Right ventricle myocardium inferior (tissue), 1 donor: ENCODE results near the gene HILPDA. TPM values are rescaled to one million over a fixed set of nuclear protein-coding genes. Genes with fewer than 3 reads are reported as not detected.

ENCODE experiments used
- ATAC-seq: fragments of 200-7000 bp; cut with Tn5 transposase; one replicate; pipeline ENCODE4 v1.9.1; 2020; ENCODE audit warnings: mild to moderate bottlenecking, moderate library complexity
- DNase-seq: peaks from one replicate; pipeline ENCODE4 v3.0.0; 2021; ENCODE audit errors: missing footprints
- intact Hi-C: fragments of 100-400 bp; cut with DNase I; formaldehyde crosslinking; loops from one replicate; pipeline ENCODE4 v1.11.0; 2022
- long read RNA-seq: library from polyadenylated mRNA; unstranded; transcript quantifications from one replicate; pipeline ENCODE4 v2.0.0, GENCODE V29; 2021
- total RNA-seq: library from RNA; stranded (reverse); fragmentation: NEBNext Ultra II Directional; extraction: Animal tissue kit (Norgen Biotek cat#: 25700); gene quantifications from one replicate; pipeline ENCODE4 v1.2.1, GENCODE V29; 2021
- donor health status: DM: no; HTN: yes; CAD: no; lungs with severe emphysema.

HILPDA gene, protein sequence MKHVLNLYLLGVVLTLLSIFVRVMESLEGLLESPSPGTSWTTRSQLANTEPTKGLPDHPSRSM
- total RNA-seq: 5.9 TPM
- long read RNA-seq, transcript HILPDA-201 (2 exons, 1,349 nt): major isoform, 11 of 13 reads
- long read RNA-seq, partial matches to known transcripts: 0 of 13 reads
- long read RNA-seq, other reads (novel, unspliced or antisense): 0 of 13 reads

DNA sequence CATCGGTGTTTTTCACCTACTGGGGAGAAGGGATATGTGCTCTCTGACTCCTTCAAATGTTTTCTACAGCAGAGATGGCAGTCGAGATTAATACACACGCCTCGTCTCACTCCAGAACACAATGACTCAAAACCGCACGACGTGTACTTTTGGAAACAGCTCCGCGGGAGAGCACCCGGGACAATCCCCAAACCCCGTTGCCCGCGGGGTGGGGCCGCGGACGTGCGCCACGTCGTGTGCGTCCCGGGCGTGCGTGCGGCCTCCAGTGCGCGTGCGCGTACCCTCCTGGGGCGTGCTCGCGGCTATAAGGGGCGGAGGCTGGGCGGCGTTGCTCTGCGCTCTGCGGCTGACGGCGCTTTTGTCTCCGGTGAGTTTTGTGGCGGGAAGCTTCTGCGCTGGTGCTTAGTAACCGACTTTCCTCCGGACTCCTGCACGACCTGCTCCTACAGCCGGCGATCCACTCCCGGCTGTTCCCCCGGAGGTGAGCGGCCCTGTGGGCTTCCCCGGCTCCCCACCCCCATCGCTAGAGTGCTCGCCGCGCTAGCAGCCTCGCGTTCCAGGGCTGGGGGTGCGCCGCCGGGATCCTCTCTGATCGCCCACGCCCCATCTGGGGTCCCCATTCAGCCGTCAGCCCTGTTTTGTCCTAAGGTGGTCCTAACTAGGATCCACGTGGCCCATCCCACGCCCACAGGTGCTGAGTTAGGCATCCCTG is at the start of gene HILPDA:
Gene HILPDA (plus strand): TSS at position 336 of the 712 bp plus-strand sequence. CDS start 1,391 bp downstream, outside the sequence.
- DNase-seq: peak; percentile 98
- intact Hi-C loops: no loop called here
- ATAC-seq: peak; percentile 96

DNA sequence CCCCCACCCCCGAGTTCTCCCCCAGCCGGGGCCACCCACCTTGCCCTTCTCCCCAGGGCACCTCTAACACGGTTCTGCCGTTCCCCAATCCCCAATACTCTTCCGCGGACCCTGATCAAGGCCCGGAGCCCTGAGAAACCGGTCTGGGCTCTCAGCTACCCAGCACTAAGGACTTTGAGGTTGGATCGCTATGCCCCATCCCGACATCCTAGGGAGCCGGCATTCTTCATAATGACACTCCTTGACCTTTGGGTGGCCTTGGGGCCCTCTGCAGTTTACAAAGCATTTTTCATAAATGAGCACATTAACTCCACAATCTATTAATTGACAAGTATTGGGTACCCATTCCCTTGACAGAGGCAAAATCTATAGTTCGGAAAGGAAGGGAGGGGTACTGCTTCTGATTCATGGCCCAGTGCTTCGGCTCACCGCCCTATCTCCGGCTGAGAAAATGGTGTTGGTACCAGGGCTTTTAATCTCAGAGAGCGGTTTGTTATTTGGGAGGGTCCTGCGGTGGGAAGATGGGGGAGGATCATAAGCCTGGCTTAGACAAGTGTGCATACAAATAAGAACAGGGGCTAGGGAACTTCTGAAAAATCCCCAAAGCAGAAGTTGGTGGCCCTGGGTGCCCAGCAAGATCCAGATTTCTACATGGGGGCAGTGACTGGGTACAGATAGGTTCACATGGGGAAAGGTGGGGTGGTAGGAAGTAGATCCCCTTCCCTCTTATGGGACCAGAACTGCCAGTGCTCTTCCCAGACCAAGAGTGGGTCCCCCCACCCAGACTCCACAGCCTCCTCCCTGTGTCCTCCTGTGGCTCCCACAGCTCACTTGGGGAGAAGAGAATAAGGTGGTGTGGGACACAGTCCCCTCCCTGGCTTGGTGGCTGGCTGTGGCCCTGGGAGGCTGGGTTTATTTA is 49.1 kb upstream of the HILPDA start:
- DNase-seq: no peak
- intact Hi-C loops: no loop called here
- no peak for ATAC-seq

DNA sequence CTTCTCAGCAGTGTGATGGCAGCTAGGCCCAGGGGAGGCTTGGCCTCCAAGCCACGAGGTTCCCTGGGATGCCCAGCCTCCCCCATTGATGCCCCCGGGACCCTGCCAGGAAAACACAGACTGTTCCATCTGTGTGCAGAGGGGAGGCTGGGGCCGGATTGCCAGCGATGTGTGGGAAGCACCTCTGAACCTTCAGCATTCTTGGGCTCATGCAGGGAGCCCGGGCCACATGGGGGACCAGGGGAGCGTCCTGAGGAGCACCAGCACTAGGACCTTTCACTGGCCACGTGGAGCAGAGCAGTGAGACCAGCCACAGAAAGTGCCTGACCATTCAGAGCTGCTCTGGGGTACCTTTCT is 48.5 kb upstream of the HILPDA start:
- no peak for DNase-seq
- intact Hi-C loops: no loop called here
- ATAC-seq: no peak

DNA sequence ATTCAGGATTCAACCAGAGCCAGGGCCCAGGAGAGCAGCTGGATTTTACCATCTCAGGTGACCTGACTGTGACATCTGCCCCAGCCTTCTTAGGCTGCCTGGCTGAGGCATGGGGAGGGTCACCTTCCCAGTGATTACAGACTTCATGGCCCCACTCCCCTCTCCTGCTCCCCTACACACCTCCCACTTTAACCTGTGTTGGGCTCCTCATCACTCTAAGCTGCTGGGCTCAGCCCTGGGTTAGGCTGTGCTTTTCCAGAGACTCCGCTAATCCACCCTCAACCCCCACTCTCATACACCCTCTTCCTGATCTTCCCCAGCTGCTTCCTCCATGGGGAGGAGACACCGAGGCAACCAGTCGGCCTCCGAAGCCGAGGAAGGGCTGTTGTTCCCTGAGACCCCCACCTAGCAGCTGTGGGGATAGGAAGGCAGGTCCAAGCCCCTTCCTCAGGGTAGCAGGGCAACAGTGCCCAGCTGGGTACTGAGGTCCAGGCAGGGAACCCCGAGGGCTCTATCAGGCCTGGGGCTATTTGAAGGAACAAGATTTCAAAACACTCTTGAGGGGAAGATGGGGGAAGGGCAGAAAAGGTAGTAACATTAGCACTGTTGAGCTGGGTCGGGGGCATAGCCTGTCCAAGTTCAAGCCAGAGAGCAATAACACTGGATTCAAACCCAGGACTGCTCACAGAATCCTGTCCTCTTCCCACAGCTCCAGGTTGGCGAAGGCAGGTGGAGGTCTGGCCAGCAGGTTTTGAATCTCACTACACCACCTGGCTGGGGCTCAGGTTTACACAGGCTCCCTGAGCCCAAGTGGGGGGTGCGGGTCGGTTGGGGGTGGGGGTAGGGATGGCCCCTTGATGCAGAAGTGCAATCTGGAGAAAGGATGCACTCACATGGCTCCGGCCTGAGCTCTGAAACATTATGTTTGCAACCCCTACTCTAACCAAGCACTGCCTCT is 47.6 kb upstream of the HILPDA start:
- DNase-seq (no peak), ATAC-seq (no peak)
- intact Hi-C loops: no loop called here

DNA sequence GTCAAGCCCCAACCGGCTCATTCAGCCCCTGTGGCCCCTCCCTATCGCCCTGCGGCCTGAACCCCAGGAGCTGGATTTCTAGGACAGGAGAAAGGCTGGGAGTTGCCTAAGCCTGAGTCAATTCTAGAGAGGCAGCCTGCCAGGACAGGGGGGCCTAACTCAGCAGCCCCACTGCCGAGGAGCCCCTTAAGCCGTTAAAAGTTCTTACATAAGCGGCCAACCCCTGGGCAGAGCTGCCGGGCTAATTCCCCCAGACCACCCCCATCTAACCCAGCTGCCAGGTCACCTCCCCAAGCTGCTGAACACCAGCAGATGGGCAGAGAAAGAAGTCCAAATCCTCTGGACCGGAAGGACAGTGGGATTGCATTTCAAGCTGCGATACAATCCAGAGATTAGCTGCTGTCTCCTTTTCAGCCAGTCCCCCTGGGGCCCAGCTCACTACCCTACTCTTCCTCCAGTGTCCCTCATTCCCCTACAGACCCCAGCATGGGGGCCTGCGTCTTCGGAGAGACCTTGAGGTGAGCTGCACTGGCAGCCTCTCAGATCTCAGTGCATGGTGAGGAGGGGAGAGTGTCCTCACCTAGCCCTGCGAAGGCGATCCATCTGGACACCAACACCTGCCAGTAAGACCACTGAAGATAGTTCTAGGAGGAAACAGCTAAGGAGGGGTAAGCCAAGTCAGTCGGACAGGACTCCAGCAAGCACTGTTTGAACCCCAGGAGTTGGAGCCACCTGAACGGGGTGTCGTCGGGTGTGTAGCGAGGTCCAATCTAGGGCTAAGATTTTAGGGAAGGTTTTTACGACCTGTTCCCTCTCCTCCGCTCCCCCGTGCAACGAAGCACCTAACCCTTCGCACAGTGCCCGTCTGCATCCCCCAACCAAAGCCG is 46.7 kb upstream of the HILPDA start:
- intact Hi-C loops: no loop called here
- no peak for DNase-seq
- no peak for ATAC-seq

DNA sequence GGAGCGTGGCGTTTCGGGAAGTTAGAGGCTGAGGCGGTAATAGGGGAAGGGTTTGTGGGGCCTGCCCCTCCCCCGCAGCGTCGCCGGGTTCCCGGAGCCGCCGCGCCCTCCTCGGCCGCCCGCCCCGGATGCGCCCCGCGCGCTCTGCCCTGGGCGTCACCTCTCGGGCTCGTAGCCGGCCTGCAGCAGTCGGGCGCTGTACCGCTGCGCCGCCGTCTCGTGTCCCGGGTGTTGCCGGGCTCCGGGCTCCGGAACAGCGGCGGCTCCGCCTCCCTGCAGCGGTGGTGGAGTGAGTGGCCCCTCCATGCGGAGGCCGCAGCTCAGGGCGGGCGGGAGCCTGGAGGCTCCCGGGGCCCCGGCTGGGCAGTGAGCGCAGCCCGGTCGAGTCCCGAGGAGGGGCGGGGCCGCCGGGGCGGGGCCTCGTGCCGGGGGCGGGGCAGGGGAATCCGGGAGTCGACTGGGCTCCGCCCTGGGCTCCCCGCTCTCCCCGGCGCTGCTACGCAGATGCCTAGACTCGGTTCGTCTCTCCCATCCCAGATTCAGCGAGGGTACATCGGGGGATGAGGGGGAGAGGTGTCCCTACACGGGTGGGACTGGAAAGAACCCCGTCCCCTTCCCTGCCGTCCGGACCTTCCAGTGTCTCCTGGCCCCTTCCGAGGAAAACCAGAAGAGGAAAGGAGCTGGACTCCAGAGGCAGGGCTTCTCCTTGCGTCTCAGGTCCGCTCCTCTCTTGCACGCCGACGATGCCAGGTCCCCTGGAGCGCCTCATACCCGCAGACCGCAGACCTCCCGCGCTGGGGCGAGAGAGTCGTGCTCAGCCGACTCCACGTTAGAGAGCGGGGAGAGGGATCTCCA is 45.9 kb upstream of the HILPDA start, which contains the start of gene IMPDH1:
Gene IMPDH1 (minus strand): TSS at position 387 of the 855 bp plus-strand sequence. CDS start 81 bp downstream, at position 306.
- DNase-seq (peak; percentile 95), ATAC-seq (peak; percentile 95)
- intact Hi-C loops: loop anchor here (1.0 kb wide), 1 partner anchor 44 kb away; no protein-coding TSS in a partner anchor

DNA sequence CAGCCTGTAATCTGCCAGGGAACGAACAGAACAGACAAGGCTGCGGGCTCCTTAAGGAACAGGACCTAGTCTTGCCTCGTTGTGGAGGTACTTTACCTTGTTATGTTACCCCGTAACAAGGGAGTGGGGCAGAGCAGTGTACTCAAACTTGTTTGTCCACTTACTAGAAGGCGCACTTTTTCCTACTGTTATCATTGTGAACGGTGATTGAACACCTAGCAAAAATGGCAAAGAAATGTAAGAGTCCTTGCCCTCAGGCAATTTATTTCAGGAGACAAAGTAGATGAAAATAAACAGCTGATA is 45.3 kb upstream of the HILPDA start:
- DNase-seq (no peak), ATAC-seq (no peak)
- intact Hi-C loops: loop anchor here (1.0 kb wide), 1 partner anchor 44 kb away; no protein-coding TSS in a partner anchor

DNA sequence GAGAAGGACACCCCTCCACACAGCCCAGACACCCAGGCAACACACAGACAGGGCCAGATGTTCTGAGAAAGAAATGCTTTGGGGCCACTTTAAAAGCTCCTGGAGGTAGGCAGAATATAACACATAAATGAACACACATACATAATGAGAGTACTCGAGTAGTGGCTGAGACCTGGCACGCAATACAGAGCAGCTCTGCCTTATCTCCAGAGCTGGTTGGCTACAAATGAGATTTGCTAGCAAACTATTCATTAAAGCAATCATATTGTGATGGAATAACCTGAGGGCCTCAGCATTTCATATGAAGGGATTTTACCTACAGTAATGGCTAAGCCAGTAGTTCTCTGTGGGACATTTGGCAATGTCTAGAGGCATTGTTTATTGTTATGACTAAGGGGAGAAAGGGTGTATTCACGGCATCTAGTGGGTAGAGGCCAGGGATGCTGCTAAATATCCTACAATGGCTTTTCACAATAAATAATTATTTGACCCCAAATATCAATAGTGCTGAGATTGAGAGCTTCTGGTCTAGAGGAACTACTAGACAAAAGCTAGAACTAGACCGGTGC is 40.4 kb upstream of the HILPDA start:
- no peak for ATAC-seq
- no peak for DNase-seq
- intact Hi-C loops: no loop called here

DNA sequence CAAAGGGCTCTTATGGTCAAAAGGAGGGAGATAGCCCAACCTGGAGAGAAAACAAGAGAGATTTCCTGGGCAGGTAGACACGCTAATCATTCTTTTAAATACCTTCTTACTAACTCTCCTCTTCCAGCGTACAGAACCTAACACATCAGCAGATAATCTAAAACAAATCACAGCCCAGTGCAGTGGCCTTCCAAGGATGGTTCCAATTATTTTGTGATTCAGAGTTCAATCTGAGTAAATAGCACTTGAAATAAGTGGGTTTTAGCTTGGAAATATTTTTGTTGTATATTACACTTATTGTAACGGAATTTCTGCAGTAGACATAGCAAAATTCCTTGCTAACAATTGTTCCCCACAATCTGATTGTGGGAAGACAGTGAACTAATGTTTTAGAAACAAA is 38.6 kb upstream of the HILPDA start:
- intact Hi-C loops: no loop called here
- ATAC-seq (no peak), DNase-seq (no peak)

DNA sequence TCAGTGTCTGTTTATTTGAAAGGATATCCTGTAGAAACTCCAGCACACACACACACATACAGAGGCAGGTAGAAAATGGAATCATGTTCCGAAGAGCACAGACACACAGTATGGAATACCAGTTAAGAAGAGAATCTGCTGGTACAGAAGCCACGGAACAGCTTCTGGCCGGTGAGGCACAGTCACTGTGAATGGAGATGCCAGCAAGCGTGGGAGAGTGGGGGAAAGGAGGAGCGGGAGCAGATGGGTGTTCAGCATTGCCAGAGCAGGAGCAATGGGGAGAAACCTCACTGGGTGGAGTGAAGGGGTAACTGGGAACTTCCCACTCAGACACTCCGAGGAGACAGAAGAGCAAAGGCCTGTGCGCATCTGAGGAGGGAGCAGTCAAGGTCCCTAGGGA is 36.4 kb upstream of the HILPDA start:
- DNase-seq (no peak), ATAC-seq (no peak)
- intact Hi-C loops: no loop called here

DNA sequence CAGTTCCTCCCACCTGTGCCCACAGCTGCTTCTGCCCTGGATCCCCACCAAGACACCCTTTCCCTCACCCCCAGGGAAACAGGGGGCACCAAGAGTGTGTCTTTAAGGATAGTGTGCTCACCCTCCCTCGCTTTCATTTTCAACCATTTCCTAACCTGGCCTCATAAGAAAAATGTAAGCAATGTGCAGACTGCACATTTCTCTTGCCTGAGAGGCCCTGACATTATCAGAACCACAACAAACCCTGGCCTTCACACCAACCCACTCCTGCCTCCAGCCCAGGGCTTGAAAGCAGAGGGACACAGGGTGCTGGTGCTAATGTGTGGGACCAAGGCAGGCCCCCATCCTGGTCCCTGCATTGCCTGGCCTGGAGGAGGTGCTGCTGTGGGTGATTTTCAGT is 34.9 kb upstream of the HILPDA start:
- ATAC-seq (no peak), DNase-seq (no peak)
- intact Hi-C loops: no loop called here

DNA sequence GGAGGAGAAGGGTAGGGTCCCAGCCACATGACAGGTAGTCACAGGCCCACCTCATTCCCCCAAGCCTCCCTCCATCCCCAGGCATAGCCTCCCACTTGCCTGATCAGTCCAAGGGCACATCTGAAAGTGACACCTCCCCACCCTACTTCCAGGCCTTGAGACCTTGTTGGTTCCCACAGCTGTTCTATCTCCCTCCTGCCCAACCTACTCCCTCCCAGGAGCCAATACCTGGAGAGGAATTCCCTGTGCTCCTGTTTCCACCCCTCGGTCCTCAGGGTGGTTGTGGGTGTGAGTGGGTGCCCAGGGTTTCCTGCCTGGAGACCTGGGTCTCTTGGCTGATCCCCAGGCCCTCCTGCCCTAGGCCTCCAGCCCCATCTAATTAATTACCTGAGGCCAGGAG is 34.3 kb upstream of the HILPDA start:
- DNase-seq (no peak), ATAC-seq (no peak)
- intact Hi-C loops: no loop called here

DNA sequence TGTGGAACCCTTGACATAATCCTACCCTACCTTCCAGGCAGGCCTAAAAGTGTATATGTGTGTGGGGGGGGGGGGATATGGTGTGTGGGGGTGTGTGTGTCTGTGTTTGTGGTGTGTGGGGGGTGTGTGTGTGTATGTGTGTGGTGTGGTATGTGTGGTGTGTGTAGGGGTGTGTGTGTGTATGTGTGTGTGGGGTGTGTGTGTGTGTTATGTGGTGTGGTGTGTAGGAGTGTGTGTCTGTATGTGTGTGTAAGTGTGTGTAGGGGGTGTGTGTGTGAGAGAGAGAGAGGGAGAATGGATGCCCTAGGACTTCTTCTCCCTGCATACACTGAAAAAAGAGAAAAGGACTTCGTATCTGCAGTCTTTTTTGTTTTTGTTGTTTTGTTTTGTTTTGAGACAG is 33.6 kb upstream of the HILPDA start:
- DNase-seq (no peak), ATAC-seq (no peak)
- intact Hi-C loops: no loop called here

DNA sequence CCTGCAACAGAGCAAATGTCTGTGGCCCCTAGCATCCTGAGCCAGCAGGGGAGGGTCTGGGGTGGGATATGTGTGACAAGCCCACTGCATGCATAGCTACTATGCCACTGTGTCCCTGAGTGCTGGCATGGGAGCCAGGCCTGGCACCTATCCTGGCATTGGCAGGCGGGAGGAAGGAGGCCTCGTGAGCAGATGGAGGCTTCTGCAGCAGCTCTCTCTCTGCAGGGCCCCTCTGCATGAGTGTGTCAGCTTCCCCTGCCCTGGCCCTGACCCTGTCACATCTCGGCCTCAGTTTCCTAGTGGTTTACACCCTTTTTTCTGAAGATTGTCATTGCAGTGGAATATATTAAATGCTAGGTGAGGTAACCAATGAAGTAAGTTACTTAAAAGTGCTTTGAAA is 32.8 kb upstream of the HILPDA start:
- peak; percentile 64 for ATAC-seq
- DNase-seq: peak; percentile 73
- intact Hi-C loops: no loop called here

DNA sequence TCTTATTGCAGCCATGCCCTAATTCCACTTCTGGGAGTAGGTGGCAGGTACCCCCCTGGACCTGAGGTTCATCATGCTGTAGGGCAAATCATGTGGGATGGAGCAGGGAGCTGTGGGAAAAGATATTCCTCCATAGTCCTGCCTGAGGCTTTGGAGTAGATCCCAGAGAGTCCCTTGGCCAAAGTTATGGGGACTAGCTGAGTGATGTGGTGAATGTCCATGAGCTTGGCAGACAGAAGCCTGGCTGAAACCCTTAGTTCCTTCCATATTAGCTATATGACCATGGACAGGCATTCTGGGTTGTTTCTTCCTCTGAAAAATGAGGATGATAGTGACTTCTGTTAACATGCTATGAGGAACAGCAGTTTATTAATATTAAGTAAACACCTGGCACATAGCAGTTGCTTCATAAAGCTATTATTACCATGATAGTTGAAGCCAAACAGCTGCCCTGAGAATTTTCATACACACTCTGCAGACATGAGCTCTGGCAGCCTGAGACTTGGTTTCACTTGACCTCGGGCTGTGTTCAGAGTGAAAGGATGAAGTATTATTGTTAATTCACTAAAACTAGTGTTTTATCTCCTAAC is 30.9 kb upstream of the HILPDA start:
- intact Hi-C loops: loop anchor here (1.0 kb wide), 1 partner anchor 26 kb away; no protein-coding TSS in a partner anchor
- DNase-seq (no peak), ATAC-seq (no peak)

DNA sequence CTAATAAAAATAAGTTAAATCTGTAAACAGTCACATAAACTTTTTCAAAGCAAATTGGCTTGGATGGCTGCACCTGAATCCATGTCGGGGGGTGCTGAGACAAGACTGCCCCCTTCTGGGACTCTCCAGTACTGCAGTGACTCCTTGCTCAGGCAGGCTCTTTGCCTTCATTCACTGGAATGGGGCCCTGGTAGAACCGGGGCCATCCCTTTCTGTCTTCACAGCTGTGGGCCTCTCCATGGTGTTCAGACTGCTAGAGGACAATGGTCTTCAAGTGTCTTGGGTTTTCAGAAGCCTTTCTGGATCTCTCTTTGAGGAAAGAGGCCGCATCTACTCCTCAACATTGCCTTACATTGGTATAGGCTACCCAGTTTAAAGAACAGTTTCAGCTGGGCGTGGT is 29.8 kb upstream of the HILPDA start:
- intact Hi-C loops: loop anchor here (1.0 kb wide), 1 partner anchor 28 kb away; no protein-coding TSS in a partner anchor
- DNase-seq: no peak

More for the DNA sequence above, 29.8 kb upstream of the HILPDA start:
- ATAC-seq: peak; percentile 51
